IMR-90 (cell line): ENCODE measurements around the gene FXYD1. TPM values are rescaled to one million over a fixed set of nuclear protein-coding genes. Genes with fewer than 3 reads are reported as not detected.

Source experiments
- ATAC-seq: fragments of 200-7000 bp; cut with Tn5 transposase; 2 replicates; pipeline ENCODE4 v1.9.1; 2020; ENCODE audit warnings: low read depth, mild to moderate bottlenecking, moderate library complexity
- BruUV-seq: library from RNA; stranded (reverse); fragments of 400-500 nt; replicated peaks from 2 replicates; lab custom pipeline; 2021; lab: Mats Ljungman, UMichigan
- CTCF ChIA-PET: fragments of 300-600 bp; formaldehyde crosslinking; extraction: SDS; loops from one replicate; lab custom pipeline; 2021; ENCODE audit warnings: antibody characterized with exemption; lab: Yijun Ruan, JAX
- POLR2A ChIA-PET: fragments of 300-600 bp; sonication (Branson Sonifier 250); formaldehyde crosslinking; loops from one replicate; lab custom pipeline; 2022; ENCODE audit warnings: antibody characterized with exemption; ENCODE audit not compliant: unreplicated experiment; lab: Charles Lee
- DNase-seq: peaks from one replicate; pipeline ENCODE4 v3.0.0; 2013
- H2AFZ ChIP-seq: replicated peaks from 2 replicates; pipeline ENCODE3; 2013; ENCODE audit warnings: low read length, mild to moderate bottlenecking; ENCODE audit not compliant: poor library complexity
- H2AK5ac ChIP-seq: 2 replicates; pipeline ENCODE4 v1.6.1; 2013; ENCODE audit warnings: low read depth, low read length, inconsistent platforms
- H2AK9ac ChIP-seq: replicated peaks from 2 replicates; pipeline ENCODE3; 2013; ENCODE audit warnings: mild to moderate bottlenecking, low read depth, low read length, moderate library complexity; ENCODE audit not compliant: poor library complexity
- H2BK120ac ChIP-seq: 2 replicates; pipeline ENCODE4 v1.6.1; 2013; ENCODE audit warnings: low read depth, low read length, inconsistent platforms
- H2BK15ac ChIP-seq: 3 replicates; pipeline ENCODE4 v1.6.1; 2013; ENCODE audit warnings: low read depth, low read length, inconsistent platforms
- H2BK20ac ChIP-seq: 2 replicates; pipeline ENCODE4 v1.6.1; 2013; ENCODE audit warnings: low read depth, mild to moderate bottlenecking, inconsistent platforms, low read length, moderate library complexity
- H2BK5ac ChIP-seq: 2 replicates; pipeline ENCODE4 v1.6.1; 2013; ENCODE audit warnings: mild to moderate bottlenecking, low read depth, low read length, inconsistent platforms; ENCODE audit not compliant: poor library complexity, severe bottlenecking
- H3K14ac ChIP-seq: replicated peaks from 2 replicates; pipeline ENCODE4 v1.6.1; 2013; ENCODE audit warnings: low read depth, low read length, inconsistent platforms
- H3K18ac ChIP-seq: 2 replicates; pipeline ENCODE4 v1.6.1; 2013; ENCODE audit warnings: low read depth, low read length, control low read depth
- H3K23ac ChIP-seq: 2 replicates; pipeline ENCODE4 v1.6.1; 2013; ENCODE audit warnings: low read depth, low read length, inconsistent platforms
- H3K27ac ChIP-seq: 2 replicates; pipeline ENCODE4 v1.5.1; 2013; ENCODE audit warnings: mild to moderate bottlenecking, control low read depth, low read length; ENCODE audit not compliant: insufficient read depth
- H3K27me3 ChIP-seq: 2 replicates; pipeline ENCODE4 v1.6.1; 2013; ENCODE audit warnings: low read length; ENCODE audit not compliant: control insufficient read depth, insufficient read depth
- H3K36me3 ChIP-seq: 2 replicates; pipeline ENCODE4 v1.6.1; 2013; ENCODE audit warnings: low read length, mixed read lengths; ENCODE audit not compliant: control insufficient read depth, insufficient read depth
- H3K4ac ChIP-seq: 2 replicates; pipeline ENCODE4 v1.6.1; 2013; ENCODE audit warnings: low read depth, low read length, inconsistent platforms
- H3K4me1 ChIP-seq: 2 replicates; pipeline ENCODE4 v1.6.1; 2013; ENCODE audit warnings: low read length, mixed read lengths; ENCODE audit not compliant: control insufficient read depth, insufficient read depth
- H3K4me2 ChIP-seq: 2 replicates; pipeline ENCODE4 v1.6.1; 2013; ENCODE audit warnings: low read depth, mild to moderate bottlenecking, control low read depth, low read length, moderate library complexity
- H3K4me3 ChIP-seq: 2 replicates; pipeline ENCODE4 v1.5.1; 2013; ENCODE audit warnings: low read depth, mild to moderate bottlenecking, control low read depth, low read length, moderate library complexity; ENCODE audit not compliant: insufficient read depth
- H3K56ac ChIP-seq: 2 replicates; pipeline ENCODE4 v1.6.1; 2013; ENCODE audit warnings: low read length, inconsistent platforms; ENCODE audit not compliant: insufficient read depth; ENCODE audit errors: extremely low read depth
- H3K79me1 ChIP-seq, 2 experiments: 2 replicates each; pipeline ENCODE4 v1.6.1; 2013; ENCODE audit warnings: low read length in 2 of 2, inconsistent platforms in 1 of 2, low read depth in 1 of 2
- H3K9ac ChIP-seq: 2 replicates; pipeline ENCODE4 v1.6.1; 2013; ENCODE audit warnings: low read depth, low read length, control low read depth
- H3K9me1 ChIP-seq: 2 replicates; pipeline ENCODE4 v1.6.1; 2013; ENCODE audit warnings: low read length, inconsistent platforms; ENCODE audit not compliant: insufficient read depth
- H3K9me3 ChIP-seq: 2 replicates; pipeline ENCODE4 v1.6.1; 2013; ENCODE audit warnings: low read length; ENCODE audit not compliant: control insufficient read depth, insufficient read depth
- H4K20me1 ChIP-seq: 2 replicates; pipeline ENCODE4 v1.6.1; 2013; ENCODE audit warnings: low read length, inconsistent platforms; ENCODE audit not compliant: insufficient read depth
- H4K5ac ChIP-seq: 2 replicates; pipeline ENCODE4 v1.6.1; 2013; ENCODE audit warnings: mild to moderate bottlenecking, low read depth, low read length, control low read depth
- H4K8ac ChIP-seq, 2 experiments: 2 replicates each; pipeline ENCODE4 v1.6.1; 2013; ENCODE audit warnings: low read depth in 2 of 2, low read length in 2 of 2, control low read depth in 1 of 2, inconsistent platforms in 1 of 2
- H4K91ac ChIP-seq: 2 replicates; pipeline ENCODE4 v1.6.1; 2013; ENCODE audit warnings: low read depth, low read length, inconsistent platforms; ENCODE audit not compliant: insufficient read depth
- BHLHE40 ChIP-seq: fragments of 150-350 bp; IDR thresholded peaks from 2 replicates; pipeline ENCODE4 v1.6.1; 2016; ENCODE audit warnings: mild to moderate bottlenecking, low read depth, low read length
- CEBPB ChIP-seq: IDR thresholded peaks from 2 replicates; pipeline ENCODE4 v1.6.1; 2012; ENCODE audit warnings: low read depth, low read length, improper control_type of control experiment
- CHD1 ChIP-seq: IDR thresholded peaks from 2 replicates; pipeline ENCODE4 v1.6.1; 2012; ENCODE audit warnings: low read depth, low read length, improper control_type of control experiment
- CTCF ChIP-seq: conservative IDR thresholded peaks from 2 replicates; pipeline ENCODE4 v1.5.1; 2012; ENCODE audit warnings: mild to moderate bottlenecking, low read depth, low read length, improper control_type of control experiment
- NFE2L2 ChIP-seq: fragments of 150-350 bp; IDR thresholded peaks from 2 replicates; pipeline ENCODE4 v1.6.1; 2016; ENCODE audit warnings: low read depth, mild to moderate bottlenecking, low read length
- RAD21 ChIP-seq: IDR thresholded peaks from 2 replicates; pipeline ENCODE4 v1.6.1; 2012; ENCODE audit warnings: low read length, improper control_type of control experiment
- USF2 ChIP-seq: fragments of 150-350 bp; IDR thresholded peaks from 2 replicates; pipeline ENCODE4 v1.6.1; 2017; ENCODE audit warnings: mild to moderate bottlenecking, antibody characterized with exemption, low read length, low read depth
- WGBS, 2 experiments: methylation state at CpG; one replicate each; pipeline versions ENCODE4 v1.1.5 to v1.1.7; 2013; ENCODE audit warnings: missing lambda C conversion rate in 2 of 2; ENCODE audit not compliant: insufficient read length in 1 of 2; ENCODE audit errors: extremely low coverage in 2 of 2; 5-methylcytosine and 5-hydroxymethylcytosine counted together
- dilution Hi-C: fragments of 300-500 bp; cut with HindIII; formaldehyde crosslinking; loops from one replicate; pipeline ENCODE4 v1.14.3; 2018; ENCODE audit warnings: low sequenced_read_pairs; ENCODE audit not compliant: unreplicated experiment
- in situ Hi-C: fragments of 300-500 bp; cut with MboI; formaldehyde crosslinking; loops from 3 replicates; pipeline ENCODE4 v1.14.3; 2019; ENCODE audit warnings: low sequenced_read_pairs, inconsistent platforms, mixed read lengths
- intact Hi-C: fragments of 100-400 bp; cut with micrococcal nuclease; formaldehyde crosslinking; loops from 2 replicates; pipeline ENCODE4 v1.10.0; 2022
- polyA plus RNA-seq, 3 experiments: library from polyadenylated mRNA; depleted of rRNA; stranded (reverse); fragments of >200 nt; gene quantifications; 2 replicates each; pipeline ENCODE4 v1.2.3, GENCODE V29; 2012; ENCODE audit warnings: low replicate concordance in 1 of 3
- total RNA-seq: library from RNA; depleted of rRNA; stranded (reverse); fragments of >200 nt; gene quantifications from 2 replicates; pipeline ENCODE4 v1.2.3, GENCODE V29; 2012

Gene FXYD1
- total and polyA plus RNA-seq, 2 of the 4 experiments (the other 2 are of a cell fraction): 0.18 to 3.9 TPM

- Histone ChIP-seq H4K5ac (no peak overlapping the region), H2BK15ac (no peak overlapping the region), H3K4me2 (no peak overlapping the region), H2AK5ac (no peak overlapping the region), H3K23ac (no peak overlapping the region), H3K79me1 (no peaks in the 10 kb centered on the region), H4K20me1 (no peaks in the 10 kb centered on the region), H3K36me3 (no peaks in the 10 kb centered on the region), H3K56ac (no peak overlapping the region), H3K4me1 (no peaks in the 10 kb centered on the region), H3K18ac (no peak overlapping the region), H3K4ac (no peak overlapping the region), H3K9me1 (no peaks in the 10 kb centered on the region), H2BK5ac (no peak overlapping the region), H3K9me3 (no peaks in the 10 kb centered on the region), H2AK9ac (no peak overlapping the region), H2BK20ac (no peak overlapping the region), H2AFZ (no peak overlapping the region), H3K14ac (no peak overlapping the region), H4K8ac (no peak overlapping the region), H2BK120ac (no peak overlapping the region), H3K27ac (no peak overlapping the region), H3K9ac (no peak overlapping the region), H3K27me3 (peaks cover 24% of the 10 kb centered on the region), H4K91ac (no peak overlapping the region), H3K4me3 (no peak overlapping the region)
- intact Hi-C loops (no loop called here), in situ Hi-C loops (no loop called here), dilution Hi-C loops (no loop called here)
- BruUV-seq: no TSS peak
- no peak for TF ChIP-seq CHD1
- TF ChIP-seq USF2: no peak
- no peak for TF ChIP-seq CTCF
- no peak for TF ChIP-seq CEBPB
- TF ChIP-seq NFE2L2: no peak
- TF ChIP-seq RAD21: no peak
- TF ChIP-seq BHLHE40: no peak
- ChIA-PET CTCF (interaction anchor here (1.1 kb wide), 1 partner anchor 27 kb away, joined by 3 read pairs; no protein-coding TSS in a partner anchor), POLR2A (no interaction called here)
- WGBS, 2 experiments: 71% methylated on average over 1 of the region's 8 CpGs; no CpG with 5 or more reads in 1 of the 2 experiments
- DNase-seq: no peak
- no peak for ATAC-seq
Measured at GRCh38 chr19:35117116-35117515, 21.5 kb upstream of the FXYD1 start.
